ENCODE data around the gene BTBD9. TPM values are rescaled to one million over a fixed set of nuclear protein-coding genes. Genes with fewer than 3 reads are reported as not detected.

BTBD9 gene
- total and polyA plus RNA-seq, 2 donors (not counting 1 experiment from before 2014, with no cell fraction given) = 4.1 to 48.9 TPM

GRCh38 chr6:38586992-38587391 is 52.7 kb downstream of the BTBD9 start:
- Histone ChIP-seq H2AFZ (ENCODE audit: insufficient read depth, low read depth, low read length, poor library complexity, severe bottlenecking) (no peak overlapping the region), H3K4me2 (replicated peaks; ENCODE audit: low read depth, low read length, poor library complexity, severe bottlenecking) (no peak overlapping the region), H3K9ac (ENCODE audit: low read length) (no peak overlapping the region), H3K4me1 (ENCODE audit: control insufficient read depth in 2 of 2, insufficient read depth in 2 of 2, low read length in 2 of 2) (no peaks in the 10 kb centered on the region), H3K9me3 (ENCODE audit: control extremely low read depth in 1 of 3, control insufficient read depth in 2 of 3, insufficient read depth in 1 of 3, low read length in 2 of 3) (no peaks in the 10 kb centered on the region), H3K36me3 (replicated peaks in 1 of 2; ENCODE audit: control extremely low read depth in 1 of 2, control insufficient read depth in 1 of 2, extremely low read depth in 1 of 2, insufficient read depth in 2 of 2, low read length in 1 of 2) (peaks cover 10 to 18% of the 10 kb centered on the region in 2 experiments), H3K27ac (ENCODE audit: low read length in 2 of 2) (no peak overlapping the region), H3K4me3 (ENCODE audit: control extremely low read depth in 1 of 5, extremely low read depth in 1 of 5, insufficient read depth in 1 of 5, low read depth in 2 of 5, low read length in 4 of 5) (no peak overlapping the region), H4K20me1 (ENCODE audit: control insufficient read depth, insufficient read depth, low read length, poor library complexity, severe bottlenecking) (no peaks in the 10 kb centered on the region), H3K79me2 (ENCODE audit: control insufficient read depth, insufficient read depth, low read length) (no peaks in the 10 kb centered on the region), H3K27me3 (replicated peaks in 1 of 4; ENCODE audit: control extremely low read depth in 1 of 4, control insufficient read depth in 3 of 4, insufficient read depth in 4 of 4, low read length in 3 of 4) (no peaks in the 10 kb centered on the region)
- no peak for DNase-seq
- TF ChIP-seq CTCF (IDR thresholded peaks at IDR 0.05) (no peak), EZH2 (IDR thresholded peaks at IDR 0.05; ENCODE audit: borderline replicate concordance, insufficient read depth, low read depth, low read length, poor library complexity, severe bottlenecking) (no peak)
- WGBS (ENCODE audit: insufficient coverage) = 86% methylated on average over 1 of the region's 6 CpGs
- no peaks in the 10 kb centered on the region for H3K9me3 Mint-ChIP-seq (ENCODE audit: insufficient read depth)
- ChIA-PET POLR2A (no interaction called here), CTCF (interaction anchor here (1.0 kb wide), 1 partner anchor 15 kb away, joined by 3 read pairs; no protein-coding TSS in a partner anchor)
- no peak overlapping the region for H3K27ac Mint-ChIP-seq
- no peak overlapping the region for H3K4me3 Mint-ChIP-seq
- intact Hi-C loops (cut with micrococcal nuclease) = no loop called here
- H3K4me1 Mint-ChIP-seq = no peaks in the 10 kb centered on the region
- no peaks in the 10 kb centered on the region for H3K27me3 Mint-ChIP-seq
- no peak for ATAC-seq (ENCODE audit: low read depth)

GRCh38 chr6:38584731-38585130 is 55.0 kb downstream of the BTBD9 start:
- ChIA-PET POLR2A (no interaction called here), CTCF (no interaction called here)
- Mint-ChIP-seq H3K27me3 (no peaks in the 10 kb centered on the region), H3K27ac (no peak overlapping the region), H3K4me3 (no peak overlapping the region), H3K9me3 (ENCODE audit: insufficient read depth) (no peaks in the 10 kb centered on the region), H3K4me1 (no peaks in the 10 kb centered on the region)
- Histone ChIP-seq H3K9ac (ENCODE audit: low read length) (no peak overlapping the region), H3K79me2 (ENCODE audit: control insufficient read depth, insufficient read depth, low read length) (no peaks in the 10 kb centered on the region), H3K4me2 (replicated peaks; ENCODE audit: low read depth, low read length, poor library complexity, severe bottlenecking) (no peak overlapping the region), H4K20me1 (ENCODE audit: control insufficient read depth, insufficient read depth, low read length, poor library complexity, severe bottlenecking) (no peaks in the 10 kb centered on the region), H2AFZ (ENCODE audit: insufficient read depth, low read depth, low read length, poor library complexity, severe bottlenecking) (no peak overlapping the region), H3K27ac (ENCODE audit: low read length in 2 of 2) (no peak overlapping the region), H3K36me3 (replicated peaks in 1 of 2; ENCODE audit: control extremely low read depth in 1 of 2, control insufficient read depth in 1 of 2, extremely low read depth in 1 of 2, insufficient read depth in 2 of 2, low read length in 1 of 2) (peaks cover 9 to 14% of the 10 kb centered on the region in 2 experiments), H3K4me3 (ENCODE audit: control extremely low read depth in 1 of 5, extremely low read depth in 1 of 5, insufficient read depth in 1 of 5, low read depth in 2 of 5, low read length in 4 of 5) (no peak overlapping the region), H3K4me1 (ENCODE audit: control insufficient read depth in 2 of 2, insufficient read depth in 2 of 2, low read length in 2 of 2) (no peaks in the 10 kb centered on the region), H3K27me3 (replicated peaks in 1 of 4; ENCODE audit: control extremely low read depth in 1 of 4, control insufficient read depth in 3 of 4, insufficient read depth in 4 of 4, low read length in 3 of 4) (no peaks in the 10 kb centered on the region), H3K9me3 (ENCODE audit: control extremely low read depth in 1 of 3, control insufficient read depth in 2 of 3, insufficient read depth in 1 of 3, low read length in 2 of 3) (no peaks in the 10 kb centered on the region)
- no peak for DNase-seq
- intact Hi-C loops (cut with micrococcal nuclease) = no loop called here
- ATAC-seq (ENCODE audit: low read depth) = no peak
- WGBS (ENCODE audit: insufficient coverage) = no CpG with 5 or more reads among the region's 2 CpGs
- TF ChIP-seq CTCF (IDR thresholded peaks at IDR 0.05) (no peak), EZH2 (IDR thresholded peaks at IDR 0.05; ENCODE audit: borderline replicate concordance, insufficient read depth, low read depth, low read length, poor library complexity, severe bottlenecking) (no peak)

All from B cell (primary cell).